K562 (cell line): ENCODE measurements around the gene STIM1. TPM values are rescaled to one million over a fixed set of nuclear protein-coding genes. Genes with fewer than 3 reads are reported as not detected.
A peak's percentile ranks its signal among the peaks of the same experiment; 100 is the strongest.

Experiments
- ARID2 ChIP-seq: fragments of 450-650 bp; IDR thresholded peaks from 2 replicates; pipeline ENCODE4 v1.6.1; 2017; ENCODE audit warnings: antibody characterized with exemption, mild to moderate bottlenecking
- CBX8 ChIP-seq: fragments of 200-600 bp; sonication (generic); IDR thresholded peaks from 2 replicates; pipeline ENCODE4 v1.6.1; 2012; ENCODE audit warnings: borderline replicate concordance, mixed run types, low read depth, mild to moderate bottlenecking, moderate library complexity, mixed read lengths, low read length, control low read depth, inconsistent platforms; ENCODE audit not compliant: poor library complexity, severe bottlenecking; ENCODE audit errors: extremely low read depth
- ERF ChIP-seq: fragments of 450-650 bp; formaldehyde crosslinking; IDR thresholded peaks from 2 replicates; pipeline ENCODE4 v1.4.0; 2020; ENCODE audit warnings: mild to moderate bottlenecking, mixed read lengths
- GATA2 ChIP-seq: sonication (generic); formaldehyde crosslinking; IDR thresholded peaks from 2 replicates; pipeline ENCODE4 v1.4.0; 2020; ENCODE audit warnings: mild to moderate bottlenecking, missing genetic modification reagents
- NFATC3 ChIP-seq: fragments of 450-650 bp; IDR thresholded peaks from 2 replicates; pipeline ENCODE4 v1.6.1; 2017; ENCODE audit warnings: mild to moderate bottlenecking
- NFYB ChIP-seq: IDR thresholded peaks from 2 replicates; pipeline ENCODE4 v1.6.1; 2011; ENCODE audit warnings: mild to moderate bottlenecking, moderate library complexity; ENCODE audit not compliant: insufficient read length; ENCODE audit errors: extremely low read depth
- RFX5 ChIP-seq: IDR thresholded peaks from 2 replicates; pipeline ENCODE4 v1.6.1; 2011; ENCODE audit warnings: low read depth, mild to moderate bottlenecking, improper control_type of control experiment, low read length
- ZC3H11A ChIP-seq: IDR thresholded peaks from 2 replicates; pipeline ENCODE4 v1.6.1; 2012; ENCODE audit warnings: low read depth, low read length, improper control_type of control experiment
- ZFX ChIP-seq: sonication (generic); formaldehyde crosslinking; IDR thresholded peaks from 2 replicates; pipeline ENCODE4 v1.8.0; 2022; ENCODE audit warnings: mild to moderate bottlenecking, missing genetic modification reagents, moderate library complexity
- ZNF134 ChIP-seq: fragments of 250-450 bp; sonication (Bioruptor Pico); conservative IDR thresholded peaks from 2 replicates; pipeline ENCODE4 v1.4.0; 2020
- ZNF146 ChIP-seq: IDR thresholded peaks from one replicate; pipeline ENCODE4 v1.6.1; 2018; ENCODE audit warnings: missing compliant biosample characterization; ENCODE audit not compliant: unreplicated experiment
- ZNF184 ChIP-seq: sonication (generic); formaldehyde crosslinking; IDR thresholded peaks from 2 replicates; pipeline ENCODE4 v1.5.0; 2020; ENCODE audit warnings: missing genetic modification reagents
- ZNF766 ChIP-seq: fragments of 200-800 bp; sonication (Bioruptor generic); conservative IDR thresholded peaks from 2 replicates; pipeline ENCODE4 v1.6.1; 2016; ENCODE audit warnings: missing genetic modification characterization, missing compliant biosample characterization
- ZNF778 ChIP-seq: fragments of 450-650 bp; formaldehyde crosslinking; IDR thresholded peaks from 2 replicates; pipeline ENCODE4 v1.4.0; 2020; ENCODE audit warnings: mild to moderate bottlenecking, moderate library complexity
- polyA plus RNA-seq, 8 experiments: library from polyadenylated mRNA; depleted of rRNA in 4 of 8; stranded (reverse) in 5 of 8; unstranded in 3 of 8; fragments of >200 nt; fragmentation: Nextera tagmentation in 2 of 8; fragmentation: Illumina TruSeq in 1 of 8; extraction: Ambion mirVana in 2 of 8; extraction: Trizol in 1 of 8; gene quantifications; 2 replicates each; pipeline versions ENCODE4 v1.2.1 to v1.2.3, GENCODE V29; 2011 to 2014; ENCODE audit warnings: inconsistent platforms in 1 of 8, missing spikeins in 1 of 8
- total RNA-seq, 7 experiments: library from RNA; depleted of rRNA in 6 of 7; stranded (reverse); fragments of >200 nt in 6 of 7; fragmentation: Illumina TruSeq in 2 of 7; extraction: Trizol in 2 of 7; gene quantifications; 2 replicates each; pipeline versions ENCODE4 v1.2.1 to v1.2.3, GENCODE V29; 2011 to 2021; ENCODE audit warnings: low replicate concordance in 1 of 7
- TF ChIP-seq, protein P1 (sequence below): fragments of 450-650 bp; conservative IDR thresholded peaks from 2 replicates; pipeline ENCODE4 v1.6.1; 2016; ENCODE audit warnings: missing genetic modification characterization, low read depth, mild to moderate bottlenecking, missing compliant biosample characterization, moderate library complexity
- TF ChIP-seq, protein P2 (sequence below): sonication (generic); IDR thresholded peaks from 2 replicates; pipeline ENCODE4 v1.6.1; 2016
- TF ChIP-seq, protein P3 (sequence below): fragments of 450-650 bp; IDR thresholded peaks from 2 replicates; pipeline ENCODE4 v1.6.1; 2016; ENCODE audit warnings: mild to moderate bottlenecking
- TF ChIP-seq, protein P4 (sequence below): fragments of 450-650 bp; IDR thresholded peaks from one replicate; pipeline ENCODE4 v1.6.1; 2018; ENCODE audit warnings: mild to moderate bottlenecking, moderate library complexity; ENCODE audit not compliant: partially characterized antibody
- TF ChIP-seq, protein P5 (sequence below): fragments of 250-450 bp; sonication (Bioruptor Pico); IDR thresholded peaks from 2 replicates; pipeline ENCODE4 v1.5.0; 2021; ENCODE audit warnings: mild to moderate bottlenecking, moderate library complexity

STIM1 gene
- total and polyA plus RNA-seq, 9 of the 15 experiments (the other 6 are each of a cell fraction or from before 2014, with no cell fraction given), result 7.7 to 50.5 (median 22.5) TPM

DNA sequence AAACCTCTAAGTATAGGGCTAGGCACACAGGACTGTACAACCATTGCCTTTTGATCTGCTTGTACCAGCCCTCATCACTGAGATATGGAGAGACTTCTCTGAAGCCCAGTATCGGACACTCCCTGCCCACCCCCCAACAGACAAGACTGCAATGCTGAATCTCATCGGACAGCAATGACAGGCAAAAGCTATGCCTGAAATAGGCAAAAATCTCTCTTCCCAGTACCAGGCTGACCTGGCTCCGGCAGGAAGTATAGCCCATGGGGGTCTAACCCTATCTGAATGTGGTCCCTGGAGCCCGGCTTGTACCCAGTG lies 21.2 kb upstream of the STIM1 start (continued):
- TF ChIP-seq ZNF146 (no peak), GATA2 (no peak), CBX8 (no peak), ZNF184 (no peak), ZNF134 (CRISPR knock-in tag) (peak; percentile 40; the same call in 1 of the 2 replicates), ZC3H11A (no peak), RFX5 (no peak), ZFX (0 out of 2 replicates have a peak, but pooled peaks have one; percentile 63), ZNF766 (CRISPR knock-in tag) (no peak), ZNF778 (no peak), ARID2 (no peak), ERF (CRISPR knock-in tag) (no peak), NFYB (no peak), NFATC3 (no peak)
- TF ChIP-seq, protein P1, sequence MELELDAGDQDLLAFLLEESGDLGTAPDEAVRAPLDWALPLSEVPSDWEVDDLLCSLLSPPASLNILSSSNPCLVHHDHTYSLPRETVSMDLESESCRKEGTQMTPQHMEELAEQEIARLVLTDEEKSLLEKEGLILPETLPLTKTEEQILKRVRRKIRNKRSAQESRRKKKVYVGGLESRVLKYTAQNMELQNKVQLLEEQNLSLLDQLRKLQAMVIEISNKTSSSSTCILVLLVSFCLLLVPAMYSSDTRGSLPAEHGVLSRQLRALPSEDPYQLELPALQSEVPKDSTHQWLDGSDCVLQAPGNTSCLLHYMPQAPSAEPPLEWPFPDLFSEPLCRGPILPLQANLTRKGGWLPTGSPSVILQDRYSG, result 0 out of 2 replicates have a peak, but pooled peaks have one; percentile 31
- TF ChIP-seq, protein P2, sequence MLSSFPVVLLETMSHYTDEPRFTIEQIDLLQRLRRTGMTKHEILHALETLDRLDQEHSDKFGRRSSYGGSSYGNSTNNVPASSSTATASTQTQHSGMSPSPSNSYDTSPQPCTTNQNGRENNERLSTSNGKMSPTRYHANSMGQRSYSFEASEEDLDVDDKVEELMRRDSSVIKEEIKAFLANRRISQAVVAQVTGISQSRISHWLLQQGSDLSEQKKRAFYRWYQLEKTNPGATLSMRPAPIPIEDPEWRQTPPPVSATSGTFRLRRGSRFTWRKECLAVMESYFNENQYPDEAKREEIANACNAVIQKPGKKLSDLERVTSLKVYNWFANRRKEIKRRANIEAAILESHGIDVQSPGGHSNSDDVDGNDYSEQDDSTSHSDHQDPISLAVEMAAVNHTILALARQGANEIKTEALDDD, result no peak
- TF ChIP-seq, protein P3, sequence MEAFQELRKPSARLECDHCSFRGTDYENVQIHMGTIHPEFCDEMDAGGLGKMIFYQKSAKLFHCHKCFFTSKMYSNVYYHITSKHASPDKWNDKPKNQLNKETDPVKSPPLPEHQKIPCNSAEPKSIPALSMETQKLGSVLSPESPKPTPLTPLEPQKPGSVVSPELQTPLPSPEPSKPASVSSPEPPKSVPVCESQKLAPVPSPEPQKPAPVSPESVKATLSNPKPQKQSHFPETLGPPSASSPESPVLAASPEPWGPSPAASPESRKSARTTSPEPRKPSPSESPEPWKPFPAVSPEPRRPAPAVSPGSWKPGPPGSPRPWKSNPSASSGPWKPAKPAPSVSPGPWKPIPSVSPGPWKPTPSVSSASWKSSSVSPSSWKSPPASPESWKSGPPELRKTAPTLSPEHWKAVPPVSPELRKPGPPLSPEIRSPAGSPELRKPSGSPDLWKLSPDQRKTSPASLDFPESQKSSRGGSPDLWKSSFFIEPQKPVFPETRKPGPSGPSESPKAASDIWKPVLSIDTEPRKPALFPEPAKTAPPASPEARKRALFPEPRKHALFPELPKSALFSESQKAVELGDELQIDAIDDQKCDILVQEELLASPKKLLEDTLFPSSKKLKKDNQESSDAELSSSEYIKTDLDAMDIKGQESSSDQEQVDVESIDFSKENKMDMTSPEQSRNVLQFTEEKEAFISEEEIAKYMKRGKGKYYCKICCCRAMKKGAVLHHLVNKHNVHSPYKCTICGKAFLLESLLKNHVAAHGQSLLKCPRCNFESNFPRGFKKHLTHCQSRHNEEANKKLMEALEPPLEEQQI, result no peak
- TF ChIP-seq, protein P4, sequence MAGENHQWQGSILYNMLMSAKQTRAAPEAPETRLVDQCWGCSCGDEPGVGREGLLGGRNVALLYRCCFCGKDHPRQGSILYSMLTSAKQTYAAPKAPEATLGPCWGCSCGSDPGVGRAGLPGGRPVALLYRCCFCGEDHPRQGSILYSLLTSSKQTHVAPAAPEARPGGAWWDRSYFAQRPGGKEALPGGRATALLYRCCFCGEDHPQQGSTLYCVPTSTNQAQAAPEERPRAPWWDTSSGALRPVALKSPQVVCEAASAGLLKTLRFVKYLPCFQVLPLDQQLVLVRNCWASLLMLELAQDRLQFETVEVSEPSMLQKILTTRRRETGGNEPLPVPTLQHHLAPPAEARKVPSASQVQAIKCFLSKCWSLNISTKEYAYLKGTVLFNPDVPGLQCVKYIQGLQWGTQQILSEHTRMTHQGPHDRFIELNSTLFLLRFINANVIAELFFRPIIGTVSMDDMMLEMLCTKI, result no peak
- TF ChIP-seq, protein P5, sequence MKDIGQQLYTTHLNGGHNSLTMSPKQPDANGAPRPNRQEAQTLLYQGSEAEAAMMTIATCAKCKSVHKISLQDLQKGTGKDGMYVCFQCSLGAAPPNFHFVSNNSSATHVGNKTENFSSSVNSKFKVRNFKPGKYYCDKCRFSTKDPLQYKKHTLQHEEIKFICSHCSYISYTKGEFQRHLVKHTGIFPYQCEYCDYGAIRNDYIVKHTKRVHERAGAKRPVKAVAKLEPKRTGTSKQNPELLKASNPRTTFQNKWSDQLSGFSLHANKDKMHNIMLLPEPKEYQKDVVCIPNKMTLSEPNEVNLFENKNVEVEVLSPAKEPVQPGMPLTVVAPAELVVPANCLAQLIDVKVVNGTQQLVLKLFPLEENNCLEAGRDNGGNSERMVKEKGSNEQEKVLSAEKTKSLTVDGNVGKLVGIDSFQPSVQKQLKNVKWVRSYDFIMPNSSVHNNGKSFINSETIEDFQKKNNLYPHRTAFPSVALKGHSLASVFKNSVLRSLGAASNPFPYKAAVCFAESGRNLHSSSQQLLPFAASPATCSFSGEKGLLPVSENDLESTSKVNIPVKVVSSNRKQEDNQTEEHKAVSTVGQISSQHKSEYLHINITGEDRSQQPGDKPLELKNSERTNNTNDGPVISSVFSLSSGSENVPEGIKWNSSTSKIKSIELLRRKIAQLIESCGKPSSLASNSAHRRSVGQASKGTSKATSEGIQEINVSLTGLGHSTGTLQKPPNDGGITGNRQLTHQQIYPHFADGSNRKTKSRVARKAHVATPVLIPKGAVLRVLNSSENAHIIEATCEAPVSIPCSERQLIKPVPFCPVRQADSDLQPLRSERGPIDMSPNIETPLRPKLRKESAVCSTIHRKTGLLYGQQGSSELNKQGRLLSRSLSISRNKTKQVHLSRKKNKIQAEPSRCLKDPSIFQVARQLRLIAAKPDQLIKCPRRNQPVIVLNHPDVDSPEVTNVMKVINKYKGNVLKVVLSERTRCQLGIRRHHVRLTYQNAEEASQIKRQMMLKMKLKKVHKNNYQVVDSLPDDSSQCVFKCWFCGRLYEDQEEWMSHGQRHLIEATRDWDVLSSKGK (CRISPR knock-in tag), result no peak
